Left ventricle myocardium superior (tissue), 1 donor: ENCODE results near the gene TBC1D5. TPM values are rescaled to one million over a fixed set of nuclear protein-coding genes. Genes with fewer than 3 reads are reported as not detected.
"Not testable (repeated sequence)": the region's sequence is repeated elsewhere in the genome, so short reads cannot be mapped to it uniquely, and the experiment has no call there.

Experiments used
- ATAC-seq: fragments of 200-7000 bp; cut with Tn5 transposase; one replicate; pipeline ENCODE4 v1.9.1; 2020; ENCODE audit warnings: mild to moderate bottlenecking, moderate library complexity
- DNase-seq: peaks from one replicate; pipeline ENCODE4 v3.0.0-alpha.2; 2020
- intact Hi-C: fragments of 100-400 bp; cut with micrococcal nuclease; formaldehyde crosslinking; loops from one replicate; pipeline ENCODE4 v1.11.0; 2022
- total RNA-seq: library from RNA; stranded (reverse); fragmentation: NEBNext Ultra II Directional; extraction: Animal tissue kit (Norgen Biotek cat#: 25700); gene quantifications from one replicate; pipeline ENCODE4 v1.2.1, GENCODE V29; 2021
- donor health status: DM: no; HTN: yes; CAD: no; lungs with severe emphysema.

The TBC1D5 gene
- total RNA-seq, 1 donor from 2014 or later, result 27.1 TPM

GRCh38 chr3:17752876-17753631 lies 10.6 kb upstream of the TBC1D5 start:
- intact Hi-C loops, result no loop called here
- peak; percentile 60 for ATAC-seq
- DNase-seq, result no peak

- DNase-seq (no peak), ATAC-seq (no peak)
- intact Hi-C loops, result no loop called here
Observed at GRCh38 chr3:17752436-17752835, 10.0 kb upstream of the TBC1D5 start.

GRCh38 chr3:17749705-17750293 lies 7.4 kb upstream of the TBC1D5 start:
- ATAC-seq, result no peak
- DNase-seq, result no peak
- intact Hi-C loops, result no loop called here

GRCh38 chr3:17749281-17749680 lies 6.8 kb upstream of the TBC1D5 start:
- intact Hi-C loops, result no loop called here
- no peak for ATAC-seq
- no peak for DNase-seq

DNA sequence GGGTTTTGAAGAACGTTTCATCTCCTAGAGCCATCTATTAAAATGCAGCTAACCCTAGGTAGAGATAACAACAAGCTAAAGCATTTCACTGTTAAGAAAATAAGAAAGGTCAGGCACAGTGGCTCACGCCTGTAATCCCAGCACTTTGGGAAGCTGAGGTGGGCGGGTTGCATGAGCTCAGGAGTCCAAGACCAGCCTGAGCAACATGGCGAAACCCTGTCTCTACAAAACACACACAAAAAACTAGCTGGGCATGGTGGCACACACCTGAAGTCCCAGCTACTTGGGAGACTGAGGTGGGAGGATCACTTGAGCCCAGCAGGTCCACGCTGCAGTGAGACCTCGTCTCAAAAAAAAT lies 5.4 kb upstream of the TBC1D5 start:
- DNase-seq (no peak), ATAC-seq (no peak)
- intact Hi-C loops, result no loop called here

DNA sequence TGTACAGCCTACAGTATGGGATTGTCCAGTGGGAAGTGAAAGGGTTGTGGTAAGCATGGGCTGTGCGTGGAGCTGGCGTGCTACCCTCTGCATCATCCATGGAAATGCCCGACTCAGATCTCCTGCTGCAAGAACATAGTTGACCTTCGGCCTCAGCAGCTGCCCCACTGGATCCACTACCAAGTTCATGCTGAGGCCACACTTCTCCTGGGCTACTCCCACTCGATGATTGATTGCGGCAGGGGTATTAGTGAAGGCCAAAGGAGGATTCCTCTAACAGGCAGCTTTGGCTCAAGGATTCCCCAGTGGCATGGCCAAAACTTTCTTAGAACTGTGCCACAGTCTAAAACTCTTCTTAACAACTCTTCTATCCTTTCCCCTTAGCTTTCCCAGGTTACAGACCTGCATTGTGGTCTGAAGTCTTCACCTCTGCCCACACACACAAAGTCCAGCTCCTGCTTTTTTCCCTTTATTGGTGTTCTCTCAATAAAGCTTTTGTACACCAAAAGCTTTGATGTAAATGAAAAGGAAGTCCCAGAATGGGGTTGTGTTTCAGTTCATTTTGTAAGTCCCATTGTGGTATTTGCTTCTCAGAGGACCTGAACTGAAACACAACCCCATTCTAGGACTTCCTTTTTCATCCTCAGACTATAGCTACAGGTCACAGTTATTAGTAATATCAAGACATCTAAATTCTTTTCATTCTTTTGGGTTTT lies 4.9 kb upstream of the TBC1D5 start:
- intact Hi-C loops, result no loop called here
- no peak for ATAC-seq
- no peak for DNase-seq

- no peak for ATAC-seq
- intact Hi-C loops, result no loop called here
- no peak for DNase-seq
Observed at GRCh38 chr3:17745894-17746293, 3.5 kb upstream of the TBC1D5 start.

DNA sequence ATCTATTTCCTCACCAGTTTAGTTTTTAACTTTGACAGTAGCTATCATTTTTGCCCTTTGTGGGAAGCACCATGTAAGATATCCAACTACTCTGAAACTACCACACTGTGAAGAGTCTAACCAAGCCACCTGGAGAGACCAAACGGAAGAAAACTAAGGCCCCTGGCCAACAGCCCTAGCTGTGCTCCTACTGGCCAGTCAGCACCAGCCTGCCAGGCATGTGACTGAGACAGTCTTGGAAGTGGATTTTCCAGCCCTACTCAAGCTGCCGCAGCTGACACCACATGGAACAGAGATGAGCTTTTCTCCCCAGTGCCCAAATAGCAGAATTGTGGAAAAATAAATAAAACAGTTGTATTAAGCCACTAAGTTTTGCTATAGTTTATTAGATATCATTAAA lies 2.9 kb upstream of the TBC1D5 start:
- ATAC-seq (no peak), DNase-seq (no peak)
- intact Hi-C loops, result no loop called here

DNA sequence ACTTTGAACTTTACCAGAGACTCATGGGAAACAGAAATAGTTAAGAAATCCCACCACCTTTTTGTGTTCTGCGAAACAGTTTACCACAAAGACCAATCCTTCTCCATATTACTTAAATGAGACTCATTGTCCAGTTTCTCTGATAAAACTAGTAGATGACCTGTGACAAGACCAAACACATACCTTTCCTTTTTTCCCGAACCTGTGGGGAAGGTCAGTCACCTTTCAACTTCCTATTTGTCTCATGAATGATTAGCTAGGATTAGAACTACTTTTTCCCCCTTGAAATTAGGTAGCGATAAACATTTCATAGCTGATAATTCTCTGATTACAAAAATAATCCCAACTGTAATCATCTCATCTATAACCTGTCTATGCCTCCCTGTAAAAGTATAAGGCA lies 2.3 kb upstream of the TBC1D5 start:
- intact Hi-C loops, result no loop called here
- ATAC-seq, result no peak
- no peak for DNase-seq

- intact Hi-C loops, result no loop called here
- ATAC-seq, result no peak
Observed at GRCh38 chr3:17743658-17743995, 1.2 kb upstream of the TBC1D5 start.

GRCh38 chr3:17742880-17743657 lies 638 bp upstream of the TBC1D5 start:
- intact Hi-C loops, result no loop called here
- peak; percentile 1 for ATAC-seq
- DNase-seq, result no peak

More at GRCh38 chr3:17743658-17743995, 1.2 kb upstream of the TBC1D5 start:
- no peak for DNase-seq

DNA sequence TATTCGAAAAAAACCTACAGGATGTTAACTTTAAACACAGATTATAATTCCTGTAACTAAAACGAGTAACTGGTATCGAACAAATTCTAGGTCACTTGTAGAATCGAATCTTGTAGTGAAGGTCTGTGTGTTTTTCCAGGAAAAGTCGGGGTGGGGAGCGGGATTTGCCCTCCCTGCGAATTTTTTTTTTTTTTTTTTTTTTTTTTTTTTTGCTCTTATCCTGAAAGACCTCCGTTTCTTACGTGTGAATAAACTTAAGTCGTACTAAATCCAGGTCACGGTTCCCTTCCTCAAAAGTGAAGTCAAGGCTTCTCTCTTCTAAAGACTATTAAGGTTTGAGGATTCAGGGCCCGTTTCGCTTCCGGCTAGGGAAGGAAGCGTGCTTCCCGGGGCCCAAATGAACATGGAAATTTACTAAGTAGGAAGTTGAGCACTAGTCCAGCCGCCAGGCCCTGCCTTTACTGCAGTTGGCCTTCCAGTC lies 770 bp downstream of the TBC1D5 start:
- ATAC-seq, result no peak
- DNase-seq, result no peak
- intact Hi-C loops, result no loop called here

DNA sequence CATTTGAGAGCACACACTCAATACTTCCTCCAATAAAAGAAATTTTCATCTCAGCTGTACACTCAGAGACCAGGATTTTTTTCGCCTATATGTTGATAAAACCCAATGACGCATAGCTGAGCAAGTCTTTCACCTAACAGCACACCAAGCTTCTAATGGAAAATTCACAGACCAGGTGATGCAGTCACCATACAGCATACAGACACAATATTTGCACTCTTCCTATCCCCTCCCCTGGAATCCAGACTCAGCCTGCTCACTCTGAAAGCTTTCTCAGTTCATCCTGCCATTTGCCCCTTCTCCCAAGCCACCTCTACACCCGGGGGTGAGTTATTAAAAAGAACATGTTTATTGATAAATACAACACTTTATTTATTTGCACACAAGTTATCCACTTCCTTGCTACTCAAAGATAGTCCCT lies 1.7 kb downstream of the TBC1D5 start:
- ATAC-seq (no peak), DNase-seq (no peak)
- intact Hi-C loops, result no loop called here

GRCh38 chr3:17738921-17739320 lies 3.5 kb downstream of the TBC1D5 start:
- DNase-seq (no peak), ATAC-seq (no peak)
- intact Hi-C loops, result no loop called here

GRCh38 chr3:17738219-17738618 lies 4.2 kb downstream of the TBC1D5 start:
- DNase-seq (no peak), ATAC-seq (no peak)
- intact Hi-C loops, result no loop called here

- ATAC-seq (no peak), DNase-seq (no peak)
- intact Hi-C loops, result no loop called here
Observed at GRCh38 chr3:17737591-17737990, 4.8 kb downstream of the TBC1D5 start.

- intact Hi-C loops, DNase-seq, ATAC-seq: not testable (repeated sequence)
Observed at GRCh38 chr3:17735362-17735761, 7.1 kb downstream of the TBC1D5 start.

DNA sequence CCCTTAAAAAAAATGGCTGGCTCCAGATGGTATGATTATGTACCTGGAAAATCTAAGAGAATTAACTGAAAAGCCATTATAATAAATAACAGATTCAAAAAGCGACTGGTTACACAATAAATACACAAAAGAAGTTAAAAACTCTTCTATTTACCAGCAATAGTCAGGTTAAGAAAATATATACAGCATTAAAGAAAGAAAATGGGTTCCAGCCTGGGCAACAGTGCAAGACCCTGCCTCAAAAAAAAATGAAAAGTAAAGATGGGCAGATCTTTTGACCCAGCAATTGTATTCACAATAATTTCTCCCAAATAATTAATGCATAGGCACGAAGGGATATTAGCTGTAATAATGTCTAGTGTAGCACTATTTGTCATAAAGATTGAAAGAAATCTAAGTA lies 8.7 kb downstream of the TBC1D5 start:
- no peak for ATAC-seq
- DNase-seq, result no peak
- intact Hi-C loops, result no loop called here

DNA sequence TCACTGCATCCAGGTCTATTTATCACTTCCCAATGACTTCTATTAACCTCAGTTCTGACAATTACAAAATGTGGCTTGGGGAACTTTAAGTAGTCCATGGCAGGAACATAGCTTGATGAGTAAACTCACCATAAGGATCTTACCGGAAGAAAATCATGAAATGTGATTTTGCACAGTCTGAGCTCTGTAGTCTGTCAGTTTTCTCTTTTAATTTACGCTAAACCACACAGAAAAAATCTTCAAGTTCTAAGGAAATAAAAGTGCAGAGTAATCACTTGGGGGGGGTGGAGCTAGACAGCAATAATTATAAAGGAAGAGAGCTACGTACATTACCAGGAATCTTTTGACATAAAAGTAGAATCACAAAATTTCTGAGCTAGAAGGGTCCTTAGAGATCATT lies 9.2 kb downstream of the TBC1D5 start:
- ATAC-seq (no peak), DNase-seq (no peak)
- intact Hi-C loops, result no loop called here
